Loucy (cell line): ENCODE data around the gene FOXC1.

Experiments
- CTCF ChIP-seq: fragments of 200-600 bp; sonication (generic); conservative IDR thresholded peaks from 2 replicates; pipeline ENCODE4 v1.5.1; 2014; ENCODE audit warnings: mild to moderate bottlenecking, antibody characterized with exemption, low read length
- EZH2phosphoT487 ChIP-seq: fragments of 200-600 bp; IDR thresholded peaks from 2 replicates; pipeline ENCODE4 v1.6.1; 2018; ENCODE audit warnings: antibody characterized with exemption, mild to moderate bottlenecking, moderate library complexity, borderline replicate concordance

DNA sequence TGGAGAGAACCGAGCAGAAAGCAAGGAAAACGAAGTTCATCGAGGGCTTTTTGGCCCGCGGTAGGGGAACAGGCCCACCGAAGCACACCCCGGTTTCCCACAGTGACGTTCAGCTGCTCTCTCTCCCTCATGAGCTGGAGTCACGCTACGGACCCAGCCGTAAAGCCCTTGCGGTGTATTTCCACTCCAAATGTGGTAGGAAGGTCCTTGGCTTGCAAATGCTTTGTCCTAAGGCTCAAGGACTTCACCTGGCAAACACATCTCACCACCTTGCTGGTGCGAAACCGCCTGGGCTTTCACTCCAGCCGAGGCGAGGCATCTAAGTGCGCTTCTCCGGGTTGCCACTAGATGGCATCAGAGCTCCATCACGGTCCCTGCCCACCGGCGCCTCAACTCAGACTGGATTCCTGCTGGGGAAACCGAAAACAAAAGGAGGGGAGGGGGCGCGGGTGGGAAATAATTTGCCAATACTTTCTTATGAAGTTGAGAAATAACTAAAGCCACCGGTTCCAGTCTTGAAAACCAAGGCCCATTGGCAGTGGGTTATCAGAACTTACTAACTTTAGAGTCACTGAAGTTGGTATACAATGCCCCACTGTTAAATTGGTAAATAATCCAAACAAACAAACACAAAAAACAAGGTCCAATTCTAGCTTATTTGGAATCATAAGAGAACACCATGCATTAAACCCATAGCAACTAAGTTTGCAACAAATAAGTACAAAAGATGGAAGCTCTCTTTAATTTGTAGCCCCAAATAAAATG is 13.4 kb upstream of the FOXC1 start:
- TF ChIP-seq CTCF = peak; percentile 95
- TF ChIP-seq EZH2phosphoT487 = no peak
